ENCODE data around the gene WDR70. TPM values are rescaled to one million over a fixed set of nuclear protein-coding genes. Genes with fewer than 3 reads are reported as not detected.
"Not testable (repeated sequence)": the region's sequence is repeated elsewhere in the genome, so short reads cannot be mapped to it uniquely, and the experiment has no call there.

WDR70 gene
- polyA plus RNA-seq, 4 donors, result 45.5 to 57.2 (median 55.1) TPM

DNA sequence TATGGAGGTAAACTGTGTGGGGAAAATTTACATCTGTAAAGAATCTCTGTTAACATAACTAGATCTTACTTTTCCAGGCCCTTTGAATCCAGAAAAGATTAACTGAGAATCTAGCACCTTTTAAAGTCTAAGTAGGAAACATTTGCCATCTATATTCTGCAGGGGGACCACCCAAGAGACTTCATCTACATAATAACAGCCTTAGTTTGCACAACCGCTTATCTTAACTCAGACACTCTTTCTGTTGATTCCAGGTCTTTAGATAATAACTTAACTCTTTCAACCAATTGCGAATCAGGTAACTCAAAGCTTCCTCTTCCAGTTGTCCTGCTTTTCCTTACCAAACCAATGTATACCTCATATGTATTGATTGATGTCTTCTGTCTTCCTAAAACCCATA is 407.3 kb downstream of the WDR70 start:
- no peak for DNase-seq (ENCODE audit: low read depth in 4 of 4, low spot score in 3 of 4)

DNA sequence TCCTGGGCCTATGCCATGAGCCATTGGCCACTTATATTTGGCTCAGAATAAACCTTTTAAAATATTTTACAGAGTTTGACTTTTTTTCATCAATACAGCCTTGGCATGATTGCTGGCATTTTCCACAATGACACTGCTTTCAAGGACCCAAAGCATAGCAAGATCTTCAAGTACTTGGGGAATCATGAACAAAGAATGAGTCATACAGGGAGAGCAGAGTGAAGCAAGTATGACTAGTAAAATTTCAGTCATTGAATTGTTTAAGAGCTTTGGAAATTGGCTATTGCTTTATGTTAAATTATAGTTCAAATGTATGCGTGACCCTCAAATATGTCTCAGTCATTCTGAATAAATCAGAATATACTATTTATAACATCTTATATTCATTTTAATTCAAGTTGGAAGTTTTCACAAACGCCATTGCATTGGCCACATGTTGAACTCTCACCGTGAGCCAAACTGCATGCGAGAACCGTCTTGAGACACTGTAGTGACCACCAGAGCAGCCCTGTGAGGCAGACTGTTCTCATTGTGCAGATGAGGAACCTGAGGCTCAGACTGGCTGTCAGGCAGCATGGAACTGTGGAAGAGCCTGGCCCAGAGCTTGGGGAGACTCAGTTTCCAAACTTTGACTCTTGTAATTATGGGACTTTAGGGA is 407.9 kb downstream of the WDR70 start:
- no peak for DNase-seq (ENCODE audit: low read depth in 4 of 4, low spot score in 3 of 4)

DNA sequence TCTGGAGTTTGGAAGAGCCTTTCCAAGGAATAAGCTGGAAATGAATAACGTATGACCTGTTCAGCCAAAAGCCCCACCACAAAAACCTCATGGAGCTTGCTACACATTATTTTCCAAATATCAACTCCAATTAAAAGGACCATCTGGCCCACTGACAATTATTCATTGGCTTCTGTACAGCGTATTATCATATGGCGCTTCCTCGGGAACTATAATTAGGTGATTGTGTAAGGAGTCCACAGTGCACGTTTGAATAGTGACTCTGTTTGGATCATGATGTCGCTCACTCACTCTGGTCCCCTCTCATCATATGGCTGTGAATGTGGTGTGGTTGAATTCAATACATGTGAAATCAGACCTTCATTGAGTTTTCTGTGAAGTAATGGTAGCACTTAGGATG is 408.6 kb downstream of the WDR70 start:
- DNase-seq (ENCODE audit: low read depth in 4 of 4, low spot score in 3 of 4), result no peak

DNA sequence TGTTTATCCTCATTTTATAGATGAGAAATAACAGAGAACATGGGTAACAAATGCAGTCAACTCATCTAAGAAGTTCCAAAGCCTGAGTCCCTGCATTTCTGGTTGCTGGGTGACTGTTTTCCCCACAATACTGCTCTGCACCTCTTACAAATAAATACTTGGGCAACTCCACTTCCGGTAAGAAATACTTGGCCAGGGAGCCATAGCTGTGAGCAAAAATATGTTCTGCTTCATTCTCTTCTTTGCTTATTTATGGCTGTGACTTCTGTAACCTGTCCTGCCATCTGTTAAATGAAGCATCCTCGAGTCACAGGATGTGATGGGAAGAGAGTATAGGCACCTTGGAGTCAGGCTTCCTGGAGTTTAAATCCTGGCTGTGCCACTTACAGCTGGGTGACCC is 410.9 kb downstream of the WDR70 start:
- DNase-seq (ENCODE audit: low read depth in 4 of 4, low spot score in 3 of 4), result no peak

DNA sequence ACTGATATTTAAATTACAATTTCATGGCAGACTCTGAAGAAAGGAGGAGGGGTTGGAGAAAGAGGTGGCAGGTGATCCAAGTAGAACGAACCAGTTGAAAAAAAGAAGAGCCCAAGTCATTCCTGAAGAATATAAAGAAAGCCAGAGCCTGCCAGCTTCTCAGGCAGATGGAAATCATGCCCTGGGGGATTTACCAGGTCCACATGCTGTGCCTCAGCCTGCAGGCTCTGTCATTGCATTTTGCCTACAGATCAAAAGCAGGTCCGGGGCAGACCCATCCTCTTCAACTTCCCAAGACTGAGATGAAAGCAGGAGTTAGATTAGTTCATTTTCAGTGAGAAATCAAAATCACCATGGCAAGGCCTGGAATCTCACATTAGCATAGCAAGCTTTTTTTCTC is 412.2 kb downstream of the WDR70 start:
- no peak for DNase-seq (ENCODE audit: low read depth in 4 of 4, low spot score in 3 of 4)

- DNase-seq (ENCODE audit: low read depth in 4 of 4, low spot score in 3 of 4), result no peak
Measured at GRCh38 chr5:37792975-37793631, 414.0 kb downstream of the WDR70 start.

DNA sequence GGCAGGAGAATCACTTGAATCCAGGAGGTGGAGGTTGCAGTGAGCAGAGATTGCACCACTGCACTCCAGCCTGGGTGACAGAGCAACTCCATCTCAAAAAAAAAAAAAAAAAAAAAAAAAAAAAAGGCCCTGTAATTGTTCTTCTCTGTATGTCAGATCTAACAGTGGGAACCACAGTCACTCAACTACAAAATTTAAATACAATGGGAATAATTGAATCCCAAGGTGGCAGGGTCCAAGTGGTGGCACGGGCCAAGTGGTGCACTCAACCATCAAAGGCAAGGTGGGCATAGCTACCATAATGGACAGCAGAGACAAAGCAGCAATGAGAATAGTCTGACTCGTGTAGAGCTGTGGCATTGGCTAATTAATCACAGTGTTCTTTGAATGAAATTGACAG is 416.2 kb downstream of the WDR70 start:
- DNase-seq (ENCODE audit: low read depth in 4 of 4, low spot score in 3 of 4), result not testable (repeated sequence)

DNA sequence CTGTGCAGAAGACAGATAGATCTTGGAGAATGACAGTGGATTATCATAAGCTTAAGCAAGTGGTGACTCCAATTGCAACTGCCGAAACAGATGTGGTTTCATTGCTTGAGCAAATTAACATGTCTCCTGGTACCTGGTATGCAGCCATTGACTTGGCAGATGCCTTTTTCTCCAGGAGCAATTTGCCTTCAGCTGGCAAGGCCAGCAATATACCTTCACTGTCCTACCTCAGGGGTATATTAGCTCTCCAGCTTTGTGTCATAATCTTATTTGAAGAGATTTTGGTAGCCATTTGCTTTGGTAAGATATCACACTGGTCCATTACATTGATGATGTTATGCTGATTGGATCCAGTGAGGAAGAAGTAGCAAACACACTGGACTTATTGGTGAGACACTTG is 417.3 kb downstream of the WDR70 start:
- not testable (repeated sequence) for DNase-seq (ENCODE audit: low read depth in 4 of 4, low spot score in 3 of 4)

DNA sequence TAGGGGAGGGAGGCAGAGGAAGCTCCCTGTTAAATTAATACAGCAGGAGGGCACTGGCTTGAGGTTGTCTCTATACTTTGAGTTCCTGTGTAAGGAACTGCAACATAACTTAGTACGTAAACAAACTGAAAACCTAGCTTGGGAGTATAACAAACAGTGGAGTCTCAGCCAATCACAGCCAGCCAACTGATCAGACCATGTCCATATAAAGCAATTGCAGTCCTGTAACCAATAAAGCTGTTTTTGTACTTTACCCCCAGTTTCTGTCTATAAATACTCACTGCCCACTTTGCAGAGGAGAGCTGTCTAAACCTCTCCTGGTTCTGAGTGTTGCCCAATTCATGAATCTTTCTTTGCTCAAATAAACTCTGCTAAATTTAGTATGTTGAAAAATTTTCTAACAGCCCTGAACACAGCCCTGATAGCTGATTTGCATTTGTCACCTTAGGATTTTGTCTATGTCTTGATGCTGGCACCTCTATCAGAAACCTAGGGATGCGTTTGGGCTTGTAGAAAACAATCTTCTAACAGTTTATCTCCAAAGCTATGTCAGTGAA is 420.8 kb downstream of the WDR70 start:
- DNase-seq (ENCODE audit: low read depth in 4 of 4, low spot score in 3 of 4), result no peak

- DNase-seq (ENCODE audit: low read depth in 4 of 4, low spot score in 3 of 4), result no peak
Measured at GRCh38 chr5:37801521-37801920, 422.4 kb downstream of the WDR70 start.

Other genes starting within 250 kb of the WDR70 start
- 10 to 100 TPM; 23.5 to 30.9 (median 29.5) TPM for gene CPLANE1, start 129.9 kb upstream of the WDR70 start, polyA plus RNA-seq (ENCODE audit: insufficient read length in 4 of 4)
- gene NUP155, start 8.2 kb upstream of the WDR70 start, polyA plus RNA-seq (ENCODE audit: insufficient read length in 4 of 4), result 10 to 100 TPM; 20.6 to 31.2 (median 28.9) TPM